Neural cell (in vitro differentiated cells): ENCODE results near the gene ANO4. TPM values are rescaled to one million over a fixed set of nuclear protein-coding genes. Genes with fewer than 3 reads are reported as not detected.
"Not testable (repeated sequence)": the region's sequence is repeated elsewhere in the genome, so short reads cannot be mapped to it uniquely, and the experiment has no call there.

Experiments
- H2AFZ ChIP-seq: fragments of 200-600, 300-800 bp; sonication (generic), shearing (Covaris generic); 2 replicates; pipeline ENCODE4 v1.6.0; 2014; ENCODE audit warnings: low read depth, mild to moderate bottlenecking, antibody characterized with exemption, low read length, moderate library complexity
- H3F3A ChIP-seq: fragments of 200-600 bp; shearing (Covaris generic); 2 replicates; pipeline ENCODE4 v1.6.1; 2016; ENCODE audit warnings: mild to moderate bottlenecking, moderate library complexity, mixed read lengths, antibody characterized with exemption, low read length; ENCODE audit not compliant: insufficient read depth, poor library complexity, severe bottlenecking
- H3K27ac ChIP-seq: fragments of 200-600, 300-800 bp; sonication (generic), shearing (Covaris generic); 2 replicates; pipeline ENCODE4 v1.5.1; 2014; ENCODE audit warnings: mild to moderate bottlenecking, low read length, moderate library complexity
- H3K27me3 ChIP-seq: fragments of 300-800, 200-600 bp; sonication (generic), shearing (Covaris generic); 2 replicates; pipeline ENCODE4 v1.6.0; 2014; ENCODE audit warnings: mild to moderate bottlenecking, low read depth, low read length, moderate library complexity; ENCODE audit not compliant: insufficient read depth
- H3K36me3 ChIP-seq: fragments of 300-800, 200-600 bp; sonication (generic), shearing (Covaris generic); 2 replicates; pipeline ENCODE4 v1.5.1; 2014; ENCODE audit warnings: mild to moderate bottlenecking, antibody characterized with exemption, low read length, moderate library complexity; ENCODE audit not compliant: insufficient read depth
- H3K4me2 ChIP-seq: fragments of 300-800, 200-600 bp; sonication (generic), shearing (Covaris generic); 2 replicates; pipeline ENCODE4 v1.6.0; 2014; ENCODE audit warnings: mild to moderate bottlenecking, low read length
- H3K4me3 ChIP-seq: fragments of 300-800, 200-600 bp; sonication (generic), shearing (Covaris generic); 2 replicates; pipeline ENCODE4 v1.5.1; 2014; ENCODE audit warnings: mild to moderate bottlenecking, low read length, moderate library complexity
- H3K79me2 ChIP-seq: fragments of 200-600 bp; shearing (Covaris generic); replicated peaks from 2 replicates; pipeline ENCODE4 v1.6.0; 2014; ENCODE audit warnings: mild to moderate bottlenecking, low read length, moderate library complexity; ENCODE audit not compliant: insufficient read depth
- H3K9ac ChIP-seq: fragments of 300-800, 200-600 bp; sonication (generic), shearing (Covaris generic); 2 replicates; pipeline ENCODE4 v1.6.1; 2016; ENCODE audit warnings: mild to moderate bottlenecking, low read length, mixed read lengths
- H3K9me2 ChIP-seq: fragments of 200-600 bp; shearing (Covaris generic); 2 replicates; pipeline ENCODE4 v1.6.1; 2016; ENCODE audit warnings: mild to moderate bottlenecking, low read length, mixed read lengths; ENCODE audit not compliant: insufficient read depth
- H3K9me3 ChIP-seq: fragments of 200-600, 300-800 bp; sonication (generic), shearing (Covaris generic); 2 replicates; pipeline ENCODE4 v1.6.1; 2016; ENCODE audit warnings: mild to moderate bottlenecking, mixed run types, low read length, moderate library complexity, mixed read lengths
- H4K20me1 ChIP-seq: fragments of 200-600 bp; shearing (Covaris generic); 2 replicates; pipeline ENCODE4 v1.6.1; 2016; ENCODE audit warnings: mild to moderate bottlenecking, mixed run types; ENCODE audit not compliant: insufficient read depth
- CTCF ChIP-seq: fragments of 450-650 bp; IDR thresholded peaks from 2 replicates; pipeline ENCODE4 v1.5.1; 2014; ENCODE audit warnings: antibody characterized with exemption, mild to moderate bottlenecking, moderate library complexity; ENCODE audit not compliant: poor library complexity, severe bottlenecking
- EP300 ChIP-seq: fragments of 450-650 bp; conservative IDR thresholded peaks from 2 replicates; pipeline ENCODE4 v1.6.1; 2014; ENCODE audit warnings: antibody characterized with exemption, mild to moderate bottlenecking, moderate library complexity; ENCODE audit not compliant: poor library complexity, severe bottlenecking
- EZH2 ChIP-seq: fragments of 200-600, 300-800 bp; shearing (Covaris generic), sonication (generic); IDR thresholded peaks from 2 replicates; pipeline ENCODE4 v1.6.1; 2014; ENCODE audit warnings: antibody characterized with exemption, low read length, borderline replicate concordance, mild to moderate bottlenecking; ENCODE audit not compliant: insufficient read depth, poor library complexity, severe bottlenecking
- MXI1 ChIP-seq: fragments of 450-650 bp; conservative IDR thresholded peaks from 2 replicates; pipeline ENCODE4 v1.6.1; 2014; ENCODE audit warnings: antibody characterized with exemption, mild to moderate bottlenecking; ENCODE audit not compliant: poor library complexity, severe bottlenecking
- POLR2AphosphoS5 ChIP-seq: IDR thresholded peaks from 2 replicates; pipeline ENCODE4 v1.6.1; 2012
- RAD21 ChIP-seq: fragments of 450-650 bp; conservative IDR thresholded peaks from 2 replicates; pipeline ENCODE4 v1.6.1; 2014; ENCODE audit warnings: antibody characterized with exemption, mild to moderate bottlenecking, moderate library complexity
- SMC3 ChIP-seq: fragments of 450-650 bp; conservative IDR thresholded peaks from 2 replicates; pipeline ENCODE4 v1.6.1; 2014; ENCODE audit warnings: antibody characterized with exemption, mild to moderate bottlenecking, moderate library complexity; ENCODE audit not compliant: poor library complexity
- TAF1 ChIP-seq: IDR thresholded peaks from 2 replicates; pipeline ENCODE4 v1.6.1; 2012; ENCODE audit warnings: low read depth
- polyA plus RNA-seq: library from polyadenylated mRNA; depleted of rRNA; stranded (reverse); fragments of >200 nt; gene quantifications from 2 replicates; pipeline ENCODE4 v1.2.3, GENCODE V29; 2014
- TF ChIP-seq, protein P1 (sequence below): IDR thresholded peaks from 2 replicates; pipeline ENCODE4 v1.6.1; 2012; ENCODE audit warnings: borderline replicate concordance

The ANO4 gene
- polyA plus RNA-seq, 1 donor from 2014 or later = 11.1 TPM

- H3K9ac ChIP-seq = no peak overlapping the region
- H3K36me3 ChIP-seq = no peaks in the 10 kb centered on the region
- H3K4me2 ChIP-seq = no peak overlapping the region
These were observed 133.2 kb downstream of the ANO4 start for GRCh38 chr12:100927826-100928225.

GRCh38 chr12:100932571-100932970 is 138.0 kb downstream of the ANO4 start:
- Histone ChIP-seq H3F3A (no peaks in the 10 kb centered on the region), H3K79me2 (no peaks in the 10 kb centered on the region), H3K9me3 (no peaks in the 10 kb centered on the region), H3K27ac (no peak overlapping the region), H4K20me1 (no peaks in the 10 kb centered on the region), H3K4me3 (no peak overlapping the region), H3K9me2 (no peaks in the 10 kb centered on the region), H3K36me3 (no peaks in the 10 kb centered on the region), H3K9ac (no peak overlapping the region), H3K27me3 (no peaks in the 10 kb centered on the region), H2AFZ (no peak overlapping the region), H3K4me2 (no peak overlapping the region)
- TF ChIP-seq EP300 (no peak), POLR2AphosphoS5 (no peak), CTCF (no peak), SMC3 (no peak), RAD21 (no peak), EZH2 (no peak), TAF1 (no peak), MXI1 (no peak)
- TF ChIP-seq, protein P1, sequence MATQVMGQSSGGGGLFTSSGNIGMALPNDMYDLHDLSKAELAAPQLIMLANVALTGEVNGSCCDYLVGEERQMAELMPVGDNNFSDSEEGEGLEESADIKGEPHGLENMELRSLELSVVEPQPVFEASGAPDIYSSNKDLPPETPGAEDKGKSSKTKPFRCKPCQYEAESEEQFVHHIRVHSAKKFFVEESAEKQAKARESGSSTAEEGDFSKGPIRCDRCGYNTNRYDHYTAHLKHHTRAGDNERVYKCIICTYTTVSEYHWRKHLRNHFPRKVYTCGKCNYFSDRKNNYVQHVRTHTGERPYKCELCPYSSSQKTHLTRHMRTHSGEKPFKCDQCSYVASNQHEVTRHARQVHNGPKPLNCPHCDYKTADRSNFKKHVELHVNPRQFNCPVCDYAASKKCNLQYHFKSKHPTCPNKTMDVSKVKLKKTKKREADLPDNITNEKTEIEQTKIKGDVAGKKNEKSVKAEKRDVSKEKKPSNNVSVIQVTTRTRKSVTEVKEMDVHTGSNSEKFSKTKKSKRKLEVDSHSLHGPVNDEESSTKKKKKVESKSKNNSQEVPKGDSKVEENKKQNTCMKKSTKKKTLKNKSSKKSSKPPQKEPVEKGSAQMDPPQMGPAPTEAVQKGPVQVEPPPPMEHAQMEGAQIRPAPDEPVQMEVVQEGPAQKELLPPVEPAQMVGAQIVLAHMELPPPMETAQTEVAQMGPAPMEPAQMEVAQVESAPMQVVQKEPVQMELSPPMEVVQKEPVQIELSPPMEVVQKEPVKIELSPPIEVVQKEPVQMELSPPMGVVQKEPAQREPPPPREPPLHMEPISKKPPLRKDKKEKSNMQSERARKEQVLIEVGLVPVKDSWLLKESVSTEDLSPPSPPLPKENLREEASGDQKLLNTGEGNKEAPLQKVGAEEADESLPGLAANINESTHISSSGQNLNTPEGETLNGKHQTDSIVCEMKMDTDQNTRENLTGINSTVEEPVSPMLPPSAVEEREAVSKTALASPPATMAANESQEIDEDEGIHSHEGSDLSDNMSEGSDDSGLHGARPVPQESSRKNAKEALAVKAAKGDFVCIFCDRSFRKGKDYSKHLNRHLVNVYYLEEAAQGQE = no peak

More at GRCh38 chr12:100927826-100928225, 133.2 kb downstream of the ANO4 start:
- H3K27me3 ChIP-seq = no peaks in the 10 kb centered on the region
- no peaks in the 10 kb centered on the region for H3K9me2 ChIP-seq
- H3F3A ChIP-seq = no peaks in the 10 kb centered on the region
- no peaks in the 10 kb centered on the region for H3K9me3 ChIP-seq
- H3K4me3 ChIP-seq = no peak overlapping the region
- H2AFZ ChIP-seq = no peak overlapping the region
- no peaks in the 10 kb centered on the region for H3K79me2 ChIP-seq
- H4K20me1 ChIP-seq = no peaks in the 10 kb centered on the region
- H3K27ac ChIP-seq = no peak overlapping the region
- TF ChIP-seq SMC3 (no peak), MXI1 (no peak), CTCF (no peak), TAF1 (no peak), EZH2 (no peak), POLR2AphosphoS5 (no peak), EP300 (no peak)
- TF ChIP-seq, protein P1 = no peak

GRCh38 chr12:100933531-100933930 is 139.0 kb downstream of the ANO4 start:
- not testable (repeated sequence) for H3K4me3 ChIP-seq, H3K9ac ChIP-seq, H3K27ac ChIP-seq, H3K79me2 ChIP-seq, H3K9me3 ChIP-seq, H2AFZ ChIP-seq, H3K36me3 ChIP-seq, H3K27me3 ChIP-seq, H3K4me2 ChIP-seq, H4K20me1 ChIP-seq, H3K9me2 ChIP-seq, H3F3A ChIP-seq
